Kidney capillary endothelial cell (primary cell): Measurements from ENCODE around the gene EMILIN2.
"Not testable (repeated sequence)": the region's sequence is repeated elsewhere in the genome, so short reads cannot be mapped to it uniquely, and the experiment has no call there.

Experiments used
- DNase-seq: peaks from one replicate; pipeline ENCODE4 v3.0.0-alpha.2; 2018; ENCODE audit warnings: low spot score

EMILIN2 gene

DNA sequence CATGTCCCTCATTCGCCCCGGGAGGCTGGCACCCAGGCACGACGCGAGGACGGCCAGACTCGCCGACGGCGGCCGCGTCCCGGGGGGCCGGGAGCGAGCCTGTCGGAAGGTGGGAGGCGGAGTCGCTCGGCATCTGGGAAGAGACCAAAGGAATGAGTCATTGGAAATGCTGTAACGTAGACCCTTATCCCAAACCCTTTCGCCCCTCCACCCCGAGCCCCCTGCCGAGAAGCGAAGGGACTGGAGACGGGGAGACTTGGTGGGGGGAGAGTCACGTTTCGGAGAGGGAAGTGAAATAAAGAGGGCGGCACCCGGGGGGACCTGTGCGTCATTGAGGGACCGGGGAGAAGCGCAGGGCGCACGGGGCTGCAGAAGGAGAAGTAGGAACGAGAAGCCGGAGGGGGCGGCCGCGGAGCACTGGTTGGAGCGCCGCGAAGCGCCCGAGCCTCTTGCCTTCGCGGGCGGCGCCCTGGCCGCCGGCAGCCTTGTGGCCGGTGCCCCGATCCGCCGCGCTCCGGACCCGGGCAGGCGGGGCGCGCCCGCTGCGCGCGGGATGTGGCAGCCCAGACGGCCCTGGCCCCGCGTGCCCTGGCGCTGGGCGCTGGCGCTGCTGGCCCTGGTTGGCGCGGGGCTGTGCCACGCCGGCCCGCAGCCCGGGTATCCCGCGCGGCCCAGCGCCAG, at the start of gene EMILIN2:
Gene EMILIN2 (plus strand): TSS at position 371 of the 681 bp plus-strand sequence. CDS start 183 bp downstream, at position 554.
- no peak for DNase-seq

DNA sequence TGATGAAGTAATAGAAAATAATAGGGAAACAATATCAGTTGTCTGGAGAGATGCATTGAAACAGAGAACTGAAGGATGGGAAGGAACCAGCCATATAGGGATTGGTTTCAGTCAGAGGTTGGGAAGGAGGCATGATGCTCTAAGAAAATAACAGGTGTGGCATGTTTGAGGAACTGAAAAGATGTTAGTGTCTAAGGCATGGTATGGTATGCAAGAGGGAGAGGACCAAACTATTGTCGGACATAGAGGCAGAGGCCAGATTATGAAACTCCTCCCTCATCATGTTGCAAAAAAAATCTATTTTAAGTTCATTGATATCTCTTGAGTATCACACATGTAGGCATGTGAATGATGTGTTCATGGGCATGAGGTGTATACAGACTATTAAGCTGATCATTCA, 48.9 kb upstream of the EMILIN2 start:
- DNase-seq = no peak

DNA sequence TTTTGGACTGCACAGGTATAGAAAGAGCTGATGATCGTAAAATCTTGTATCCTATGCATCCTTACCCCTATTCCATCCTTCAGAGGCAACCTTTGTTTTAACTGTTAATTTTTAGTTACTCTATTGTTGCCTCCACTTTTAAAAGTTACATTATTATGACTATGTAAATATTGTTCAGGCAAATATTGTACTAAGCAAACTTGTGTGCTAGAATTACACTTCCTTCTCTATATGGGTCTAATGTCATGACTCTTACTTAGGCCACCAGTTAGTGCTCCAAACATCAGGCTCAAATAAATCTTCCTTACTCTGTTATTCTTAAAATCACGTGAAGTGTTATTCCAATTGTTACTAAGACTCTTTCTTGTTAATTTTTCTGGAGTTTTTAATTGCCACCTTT, 47.4 kb upstream of the EMILIN2 start:
- DNase-seq = no peak

DNA sequence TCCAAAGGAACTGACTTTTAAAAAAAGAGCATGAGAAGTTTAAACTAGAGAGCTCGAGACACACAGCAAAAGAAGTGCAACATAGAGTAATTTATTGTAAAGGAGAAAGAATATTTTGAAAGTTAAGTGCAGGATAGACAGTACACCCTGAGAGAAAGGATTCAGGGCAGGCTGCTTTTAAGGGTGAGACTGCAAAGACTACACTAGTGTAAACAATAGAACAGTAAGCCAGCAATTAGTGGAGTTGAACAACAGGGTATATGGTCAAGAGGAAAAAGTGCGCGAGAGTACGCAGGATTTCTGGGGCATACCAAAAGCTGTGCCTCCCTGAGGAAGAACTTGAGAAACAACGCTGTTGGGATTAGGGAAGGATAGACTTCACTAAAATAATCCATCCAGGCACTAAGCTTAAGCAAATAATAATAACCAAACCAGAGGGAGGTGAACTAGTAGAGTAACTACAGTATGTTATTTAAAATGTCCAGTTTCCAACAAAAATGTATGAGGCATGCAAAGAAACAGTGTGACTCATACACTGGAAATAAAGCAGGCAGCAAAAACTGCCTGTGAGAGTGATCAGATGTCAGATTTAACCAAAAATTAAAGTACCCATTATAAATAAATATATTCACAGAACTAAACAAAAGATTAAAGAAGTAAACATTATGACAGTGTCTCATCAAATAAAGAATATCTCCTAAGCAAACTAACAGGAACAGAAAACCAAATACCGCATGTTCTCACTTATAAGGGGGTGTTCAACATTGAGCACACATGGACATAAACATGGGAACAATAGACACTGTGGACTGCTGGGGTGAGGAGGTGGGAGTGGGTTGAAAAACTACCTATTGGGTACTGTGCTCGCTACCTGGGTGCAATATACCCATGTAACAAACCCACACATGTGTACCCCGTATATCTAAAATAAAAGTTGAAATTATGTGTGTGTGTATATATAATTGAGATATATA, 40.5 kb upstream of the EMILIN2 start:
- no peak for DNase-seq

DNA sequence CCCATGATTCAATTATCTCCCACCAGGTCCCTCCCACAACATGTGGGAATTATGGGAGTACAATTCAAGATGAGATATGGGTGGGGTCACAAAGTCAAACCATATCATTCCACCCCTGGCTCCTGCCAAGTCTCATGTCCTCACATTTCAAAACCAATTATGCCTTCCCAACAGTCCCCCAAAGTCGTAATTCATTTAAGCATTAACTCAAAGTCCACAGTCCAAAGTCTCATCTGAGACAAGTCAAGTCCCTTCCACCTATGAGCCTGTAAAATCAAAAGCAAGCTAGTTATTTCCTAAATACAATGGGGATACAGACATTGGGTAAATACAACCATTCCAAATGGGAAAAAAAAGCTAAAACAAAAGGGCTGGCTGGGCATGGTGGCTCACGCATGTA, 38.2 kb upstream of the EMILIN2 start:
- not testable (repeated sequence) for DNase-seq

DNA sequence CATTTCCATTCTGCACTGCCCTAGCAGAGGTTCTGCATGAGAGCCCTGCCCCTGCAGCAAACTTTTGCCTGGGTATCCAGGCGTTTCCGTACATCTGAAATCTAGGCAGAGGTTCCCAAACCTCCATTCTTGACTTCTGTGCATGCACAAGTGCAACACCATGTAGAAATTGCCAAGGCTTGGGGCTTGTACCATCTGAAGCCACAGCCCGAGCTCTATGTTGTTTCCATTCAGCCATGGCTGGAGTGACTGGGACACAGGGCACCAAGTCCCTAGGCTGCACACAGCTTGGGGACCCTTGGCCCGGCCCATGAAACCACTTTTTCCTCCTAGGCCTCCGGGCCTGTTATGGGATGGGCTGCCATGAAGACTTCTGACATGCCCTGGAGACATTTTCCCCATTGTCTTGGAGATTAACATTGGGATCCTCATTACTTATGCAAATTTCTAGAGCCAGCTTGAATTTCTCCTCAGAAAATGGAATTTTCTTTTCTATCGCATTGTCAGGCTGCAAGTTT, 37.1 kb upstream of the EMILIN2 start:
- DNase-seq = not testable (repeated sequence)

DNA sequence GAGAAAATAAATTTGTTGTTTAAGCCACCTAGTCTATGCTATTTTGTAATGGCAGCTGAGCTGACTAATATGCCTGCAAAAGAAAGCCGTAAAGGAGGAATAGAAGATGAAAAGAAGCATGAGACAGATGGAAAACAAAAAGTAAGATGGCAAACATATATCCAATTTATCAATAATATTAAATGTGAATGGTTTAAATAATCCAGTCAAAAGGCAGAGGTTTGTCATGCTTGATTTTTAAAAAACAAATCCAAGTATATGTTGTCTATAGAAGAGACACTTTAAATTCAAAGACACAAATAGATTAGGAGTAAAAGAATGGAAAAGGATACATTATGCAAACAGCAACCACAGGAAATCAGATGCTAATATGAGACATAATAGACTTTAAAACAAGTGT, 35.4 kb upstream of the EMILIN2 start:
- no peak for DNase-seq

DNA sequence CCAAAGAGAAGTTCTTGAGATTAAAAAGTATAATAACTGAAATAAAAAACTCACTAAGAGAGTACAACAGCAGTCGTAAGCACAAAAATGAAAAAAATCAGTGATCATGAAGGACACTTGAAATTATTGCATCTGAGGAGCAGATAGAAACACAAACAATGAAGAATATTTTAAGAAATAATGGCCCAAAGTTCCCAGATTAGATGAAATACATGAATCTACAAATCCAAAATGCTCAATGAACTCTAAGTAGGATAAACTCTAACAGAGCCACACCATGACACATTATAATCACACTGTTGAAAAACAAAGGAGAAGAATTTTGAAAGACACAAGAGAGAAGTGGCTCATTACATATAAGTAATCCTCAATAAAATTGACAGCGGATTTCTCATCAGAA, 31.9 kb upstream of the EMILIN2 start:
- DNase-seq = no peak

DNA sequence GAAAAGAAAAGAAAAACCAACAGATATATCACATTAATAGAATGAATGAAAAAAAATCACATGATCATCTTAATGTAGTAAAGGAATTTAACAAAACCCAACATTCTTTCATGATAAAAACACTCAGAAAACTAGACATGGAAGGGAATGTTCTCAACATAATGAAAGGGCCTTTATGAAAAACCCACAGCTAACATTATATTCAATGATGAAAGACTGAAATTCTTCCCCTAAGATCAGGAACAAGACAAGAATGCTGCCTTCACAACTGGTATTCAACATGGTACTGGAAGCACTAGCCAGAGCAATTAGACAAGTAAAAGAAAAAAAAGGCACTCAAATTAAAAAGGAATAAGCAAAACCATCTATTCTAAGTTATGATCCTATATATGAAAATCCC, 28.5 kb upstream of the EMILIN2 start:
- no peak for DNase-seq

DNA sequence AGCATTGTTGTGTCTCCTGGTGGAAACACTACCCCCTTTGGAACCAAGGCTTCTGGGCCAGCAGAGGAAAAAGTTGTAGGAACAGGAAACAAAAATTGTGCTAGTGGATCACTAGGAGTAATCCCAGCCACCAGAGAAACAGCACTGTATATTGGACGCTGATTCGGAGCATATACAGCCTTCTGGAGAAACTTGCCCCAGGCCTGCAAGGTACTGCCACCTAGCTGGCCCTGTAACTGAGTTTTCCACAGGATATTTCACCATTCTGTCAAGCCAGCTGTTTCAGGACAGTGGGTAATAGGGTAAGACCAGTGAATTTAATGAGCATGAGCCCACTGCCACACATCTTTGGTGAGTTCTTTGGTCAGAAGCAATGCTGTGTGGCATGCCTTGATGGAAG, 25.1 kb upstream of the EMILIN2 start:
- no peak for DNase-seq

DNA sequence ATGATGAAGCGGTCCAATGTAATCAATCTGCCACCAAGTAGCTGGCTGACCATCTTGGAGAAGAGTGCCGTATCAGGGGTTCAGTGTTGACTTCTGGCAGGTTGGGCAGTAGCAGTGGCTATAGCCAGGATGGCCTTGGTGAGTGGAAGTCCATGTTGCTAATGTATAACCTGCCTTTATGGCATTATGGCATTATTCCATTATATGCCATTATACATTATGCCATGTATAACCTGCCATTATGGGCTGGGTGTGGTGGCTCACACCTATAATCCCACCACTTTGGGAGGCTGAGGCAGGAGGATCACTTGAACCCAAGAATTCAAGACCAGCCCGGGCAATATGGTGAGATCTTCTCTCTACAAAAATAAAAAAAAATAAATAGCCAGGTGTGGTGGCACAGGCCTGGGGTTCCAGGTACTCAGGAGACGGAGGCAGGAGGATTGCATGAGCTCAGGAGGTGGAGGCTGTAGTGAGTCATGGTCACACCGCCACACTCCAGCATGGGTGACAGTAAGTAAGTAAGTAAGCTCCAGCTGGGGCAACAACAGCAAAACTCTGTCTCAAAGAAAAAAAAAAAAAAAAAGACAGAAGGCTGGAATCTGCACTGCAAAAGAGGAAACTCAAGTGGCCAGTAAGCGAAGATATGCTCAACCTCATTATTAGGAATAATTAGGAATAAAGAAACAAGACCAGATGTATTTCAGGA, 24.4 kb upstream of the EMILIN2 start:
- no peak for DNase-seq

DNA sequence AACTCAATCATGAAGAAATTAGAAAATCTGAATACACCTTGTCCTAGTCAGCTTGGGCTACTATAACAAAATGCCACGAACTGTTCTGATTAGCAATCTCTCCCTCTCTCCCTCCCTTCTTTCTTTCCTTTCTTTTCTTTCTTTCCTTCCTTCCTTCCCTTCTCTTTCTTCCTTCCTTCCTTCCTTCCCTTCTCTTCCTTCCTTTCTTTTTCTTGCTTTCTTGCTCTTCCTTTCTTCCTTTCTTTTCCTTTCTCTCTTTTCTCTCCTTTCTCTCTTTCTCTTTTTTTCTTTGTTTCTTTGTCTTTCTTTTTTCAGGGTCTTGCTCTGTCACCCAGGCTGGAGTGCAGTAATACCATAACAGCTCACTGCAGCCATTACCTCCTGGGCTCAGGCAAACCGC, 23.6 kb upstream of the EMILIN2 start:
- DNase-seq = no peak

DNA sequence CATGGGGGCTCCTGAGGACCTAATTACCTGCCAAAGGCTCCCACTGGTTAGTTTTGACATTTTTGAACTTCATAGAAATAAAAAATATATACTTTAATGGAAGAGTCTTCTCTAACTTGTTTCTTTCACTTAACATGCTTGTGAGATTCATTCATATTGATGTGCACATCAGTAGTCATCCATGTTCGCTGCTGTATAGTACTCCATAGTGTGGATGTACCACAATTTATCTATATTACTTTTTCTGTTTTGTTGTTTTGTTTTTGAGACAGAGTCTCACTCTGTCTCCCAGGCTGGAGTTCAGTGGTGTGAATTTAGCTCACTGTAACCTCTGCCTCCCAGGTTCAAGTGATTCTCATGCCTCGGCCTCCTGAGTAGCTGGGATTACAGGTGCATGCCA, 22.8 kb upstream of the EMILIN2 start:
- no peak for DNase-seq

DNA sequence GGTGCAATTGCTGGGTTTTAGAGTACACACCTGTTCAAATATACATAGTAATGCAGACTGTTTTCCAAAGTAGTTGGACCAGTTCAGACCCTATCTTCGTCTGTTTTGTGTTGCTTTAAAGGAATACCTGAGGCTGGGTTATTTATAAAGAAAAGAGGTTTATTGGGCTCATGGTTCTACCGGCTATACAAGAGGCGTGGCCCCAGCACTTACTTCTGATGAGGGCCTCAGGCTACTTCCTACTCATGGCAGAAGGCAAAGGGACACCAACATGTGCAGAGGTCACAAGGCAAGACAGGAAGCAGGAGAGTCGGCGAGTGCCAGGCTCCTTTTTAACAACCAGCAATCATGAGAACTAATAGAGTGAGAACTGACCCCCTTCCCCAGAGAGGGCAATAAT, 21.9 kb upstream of the EMILIN2 start:
- DNase-seq = no peak

DNA sequence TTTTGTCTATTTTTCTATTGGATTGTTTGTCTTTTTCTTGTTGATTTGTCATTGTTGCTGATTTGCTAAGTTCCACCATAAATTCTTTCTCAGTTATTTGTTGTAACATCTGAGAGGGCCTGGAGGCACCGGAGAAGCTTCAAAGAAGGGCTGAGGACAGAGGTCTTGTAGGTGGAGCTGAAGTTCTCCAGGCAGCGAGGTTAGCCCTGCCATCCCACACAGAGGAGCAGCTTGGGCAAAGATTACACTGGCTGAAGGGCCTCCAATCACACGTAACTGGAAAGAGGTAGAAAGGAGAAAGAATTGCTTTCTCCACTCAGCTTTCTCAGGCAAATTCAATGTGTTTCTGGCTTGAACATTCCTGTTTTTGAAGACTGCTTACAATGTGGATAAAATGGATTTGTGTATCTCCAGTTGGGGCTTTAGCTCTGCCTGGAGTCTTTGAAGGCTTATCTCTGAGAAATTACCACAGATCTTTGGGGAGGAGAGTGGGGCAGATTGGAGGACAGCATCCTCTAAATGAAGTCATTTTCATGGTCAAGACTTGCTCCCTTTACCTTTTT, 21.1 kb upstream of the EMILIN2 start:
- DNase-seq = no peak

DNA sequence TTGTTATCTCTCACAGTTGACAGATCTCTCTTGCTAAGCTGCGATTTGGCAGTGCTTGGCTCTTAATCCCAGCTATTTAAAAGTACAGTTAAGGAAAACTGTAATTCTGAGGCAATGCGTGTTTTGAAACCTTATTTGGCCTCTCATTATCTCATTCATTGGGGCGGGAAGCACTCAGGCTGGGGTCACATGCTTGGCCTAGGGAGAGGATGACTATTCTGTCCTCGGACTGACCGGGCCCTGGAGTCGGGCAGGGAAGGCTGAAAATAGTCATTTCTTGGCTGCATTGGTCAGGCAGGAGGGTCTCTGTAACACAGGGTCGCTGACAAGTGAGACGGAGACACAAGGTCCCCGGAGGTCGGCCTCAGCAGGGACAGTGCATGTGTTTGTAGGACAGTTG, 20.2 kb upstream of the EMILIN2 start:
- no peak for DNase-seq

DNA sequence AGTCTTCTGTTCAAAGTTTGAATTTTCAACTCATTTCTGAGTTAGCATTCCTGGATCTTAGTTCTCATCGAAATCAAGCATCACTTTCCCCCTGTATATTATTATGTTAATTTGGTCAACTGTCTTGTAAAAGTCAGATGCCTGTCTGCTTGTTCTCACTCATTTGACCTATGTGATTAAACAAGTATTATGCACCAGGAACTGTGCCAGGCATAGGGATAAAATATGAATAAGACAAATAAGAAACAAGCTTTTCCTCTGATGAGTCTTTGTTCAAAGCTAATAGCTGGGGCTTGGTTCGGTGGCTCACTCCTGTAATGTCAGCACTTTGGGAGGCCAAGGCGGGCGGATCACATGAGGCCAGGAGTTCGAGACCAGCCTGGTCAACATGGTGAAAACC, 19.7 kb upstream of the EMILIN2 start:
- DNase-seq = no peak

DNA sequence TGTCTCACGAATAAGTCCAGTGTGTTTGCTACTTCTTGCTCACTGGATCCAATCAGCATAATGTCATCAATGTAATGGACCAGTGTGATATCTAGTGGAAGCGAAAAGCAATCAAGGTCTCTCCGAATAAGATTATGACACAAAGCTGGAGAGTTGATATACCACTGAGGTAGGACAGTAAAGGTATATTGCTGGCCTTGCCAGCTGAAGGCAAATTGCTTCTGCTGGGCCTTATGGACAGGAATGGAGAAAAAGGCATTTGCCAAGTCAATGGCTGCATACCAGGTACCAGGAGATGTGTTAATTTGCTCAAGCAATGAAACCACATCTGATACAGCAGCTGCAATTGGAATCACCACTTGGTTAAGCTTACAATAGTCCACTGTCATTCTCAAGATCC, 10.7 kb upstream of the EMILIN2 start:
- not testable (repeated sequence) for DNase-seq

DNA sequence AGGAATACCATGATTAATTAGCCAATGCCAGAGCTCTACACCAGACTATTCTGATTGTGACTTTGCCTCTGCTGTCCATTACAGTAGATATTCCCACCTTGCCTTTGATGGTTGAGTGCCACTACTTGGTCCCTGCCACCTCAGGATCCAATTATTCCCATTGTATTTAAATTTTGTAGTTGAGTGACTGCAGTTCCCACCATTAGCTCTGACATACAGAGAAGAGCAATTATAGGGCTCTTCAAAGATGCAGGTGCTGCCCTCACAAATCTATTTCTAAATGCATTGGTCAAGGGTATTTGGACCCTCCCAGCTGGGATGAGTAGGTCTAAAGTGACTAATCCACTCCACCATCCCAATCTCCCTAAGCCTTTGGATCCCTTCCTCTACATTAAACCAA, 9.5 kb upstream of the EMILIN2 start:
- not testable (repeated sequence) for DNase-seq

DNA sequence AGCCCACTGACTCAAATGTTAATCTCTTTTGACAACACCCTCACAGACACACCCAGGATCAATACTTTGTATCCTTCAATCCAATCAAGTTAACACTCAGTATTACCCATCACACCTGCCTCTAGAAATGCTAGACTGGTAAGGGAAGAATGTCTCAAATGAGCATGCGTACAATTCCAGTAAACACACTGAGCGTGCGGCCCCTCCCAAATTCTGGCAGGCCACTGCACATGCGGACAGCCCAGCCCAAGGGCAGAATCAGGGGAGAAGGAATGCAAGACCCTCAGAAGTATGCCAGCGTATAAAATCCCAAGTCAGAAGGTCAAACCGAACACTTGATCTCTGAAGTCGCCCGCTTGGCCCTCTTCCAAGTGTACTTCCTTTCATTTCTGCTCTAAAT, 7.6 kb upstream of the EMILIN2 start:
- no peak for DNase-seq

DNA sequence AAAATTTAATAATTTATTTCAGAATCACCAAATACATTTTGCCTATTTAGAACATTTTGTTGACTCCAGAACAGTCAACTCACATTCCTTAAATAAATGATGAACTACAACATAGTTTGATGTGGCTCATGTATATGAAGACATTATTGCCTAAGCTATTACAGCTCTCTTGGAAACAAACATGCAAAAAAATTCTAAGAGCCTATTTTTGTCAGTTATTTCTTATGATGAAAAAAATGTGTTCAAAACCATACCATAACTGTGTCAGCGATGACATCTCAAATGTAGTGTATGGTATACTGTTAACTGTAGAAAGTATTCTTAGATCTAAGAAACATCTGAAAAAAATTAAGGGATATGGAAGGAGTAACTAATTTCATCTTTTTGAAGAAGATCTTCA, 6.3 kb upstream of the EMILIN2 start:
- DNase-seq = no peak

DNA sequence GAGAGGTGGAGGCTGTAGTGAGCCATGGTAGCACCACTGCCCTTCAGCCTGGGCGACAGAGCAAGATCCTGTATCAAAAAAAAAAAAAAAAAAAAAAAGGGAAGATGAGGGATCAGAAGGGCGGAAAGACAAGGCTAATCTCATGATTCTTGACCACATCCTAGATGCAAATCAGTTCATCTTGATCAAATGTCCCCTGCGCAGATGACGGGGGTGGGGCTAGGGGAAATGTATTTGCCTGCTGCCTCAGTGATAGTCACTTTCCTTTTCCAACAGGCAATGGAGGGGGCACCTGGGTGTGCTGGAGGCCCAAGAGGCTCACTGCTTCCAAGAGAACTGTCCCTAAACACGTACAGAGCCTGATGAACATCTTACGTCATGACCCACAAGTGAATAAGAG, 3.7 kb upstream of the EMILIN2 start:
- no peak for DNase-seq
